HG03520 (cell line): ENCODE results near the gene AOC1.
A peak's percentile ranks its signal among the peaks of the same experiment; 100 is the strongest.
"Not testable (repeated sequence)": the region's sequence is repeated elsewhere in the genome, so short reads cannot be mapped to it uniquely, and the experiment has no call there.

Experiments used
- ATAC-seq: cut with Tn5 transposase; IDR thresholded peaks from one replicate; pipeline ENCODE4 v1.9.1; 2021; ENCODE audit warnings: mild to moderate bottlenecking, moderate library complexity; ENCODE audit not compliant: unreplicated experiment

AOC1 gene

GRCh38 chr7:150891740-150892139 is 39.4 kb downstream of the AOC1 start:
- no peak for ATAC-seq

- no peak for ATAC-seq
Measured at GRCh38 chr7:150895809-150896208, 43.5 kb downstream of the AOC1 start.

- ATAC-seq, result no peak
Measured at GRCh38 chr7:150896562-150897209, 44.4 kb downstream of the AOC1 start.

GRCh38 chr7:150897502-150898474 is 45.5 kb downstream of the AOC1 start:
- no peak for ATAC-seq

GRCh38 chr7:150898475-150899011 is 46.2 kb downstream of the AOC1 start:
- peak; percentile 58 for ATAC-seq

GRCh38 chr7:150900675-150901074 is 48.4 kb downstream of the AOC1 start:
- no peak for ATAC-seq

- no peak for ATAC-seq
Measured at GRCh38 chr7:150901160-150902035, 49.1 kb downstream of the AOC1 start.

- no peak for ATAC-seq
Measured at GRCh38 chr7:150902078-150903033, 50.0 kb downstream of the AOC1 start.

- ATAC-seq, result no peak
Measured at GRCh38 chr7:150903606-150904005, 51.3 kb downstream of the AOC1 start.

- no peak for ATAC-seq
Measured at GRCh38 chr7:150904011-150904909, 51.9 kb downstream of the AOC1 start.

GRCh38 chr7:150908173-150908572 is 55.9 kb downstream of the AOC1 start:
- no peak for ATAC-seq

- no peak for ATAC-seq
Measured at GRCh38 chr7:150909200-150909995, 57.1 kb downstream of the AOC1 start.

GRCh38 chr7:150910305-150910995 is 58.1 kb downstream of the AOC1 start:
- ATAC-seq, result not testable (repeated sequence)

GRCh38 chr7:150910996-150911422 is 58.7 kb downstream of the AOC1 start:
- no peak for ATAC-seq
